NT2/D1 (cell line): ENCODE measurements around the gene RPL11.

Experiments
- YY1 ChIP-seq: IDR thresholded peaks from 2 replicates; pipeline ENCODE4 v1.6.1; 2011; ENCODE audit not compliant: insufficient read length, insufficient read depth
- ZNF274 ChIP-seq: IDR thresholded peaks from 2 replicates; pipeline ENCODE4 v1.6.1; 2011; ENCODE audit warnings: mild to moderate bottlenecking, low read depth, low read length

DNA sequence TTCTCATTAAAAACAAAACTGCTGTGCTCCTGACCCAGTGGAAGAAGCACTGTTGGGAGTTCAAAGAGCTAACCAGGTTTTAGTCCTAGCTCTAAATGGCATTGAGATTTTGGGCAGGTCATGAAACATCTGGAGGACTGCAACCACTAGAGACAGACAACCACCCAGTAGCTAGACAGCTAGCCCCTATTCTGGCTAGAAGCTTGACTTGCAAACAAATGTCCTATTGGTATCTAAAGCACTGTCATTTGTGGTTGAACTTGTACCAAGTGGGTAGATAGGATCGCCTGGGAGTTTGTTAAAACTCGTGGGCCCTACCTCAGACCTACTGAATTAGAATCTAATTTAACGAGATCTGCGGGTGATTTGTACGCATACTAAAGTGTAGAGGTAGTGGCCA lies 6.9 kb downstream of the RPL11 start:
- TF ChIP-seq YY1 (no peak), ZNF274 (no peak)
